ENCODE results near the gene WDR43.

The WDR43 gene

DNA sequence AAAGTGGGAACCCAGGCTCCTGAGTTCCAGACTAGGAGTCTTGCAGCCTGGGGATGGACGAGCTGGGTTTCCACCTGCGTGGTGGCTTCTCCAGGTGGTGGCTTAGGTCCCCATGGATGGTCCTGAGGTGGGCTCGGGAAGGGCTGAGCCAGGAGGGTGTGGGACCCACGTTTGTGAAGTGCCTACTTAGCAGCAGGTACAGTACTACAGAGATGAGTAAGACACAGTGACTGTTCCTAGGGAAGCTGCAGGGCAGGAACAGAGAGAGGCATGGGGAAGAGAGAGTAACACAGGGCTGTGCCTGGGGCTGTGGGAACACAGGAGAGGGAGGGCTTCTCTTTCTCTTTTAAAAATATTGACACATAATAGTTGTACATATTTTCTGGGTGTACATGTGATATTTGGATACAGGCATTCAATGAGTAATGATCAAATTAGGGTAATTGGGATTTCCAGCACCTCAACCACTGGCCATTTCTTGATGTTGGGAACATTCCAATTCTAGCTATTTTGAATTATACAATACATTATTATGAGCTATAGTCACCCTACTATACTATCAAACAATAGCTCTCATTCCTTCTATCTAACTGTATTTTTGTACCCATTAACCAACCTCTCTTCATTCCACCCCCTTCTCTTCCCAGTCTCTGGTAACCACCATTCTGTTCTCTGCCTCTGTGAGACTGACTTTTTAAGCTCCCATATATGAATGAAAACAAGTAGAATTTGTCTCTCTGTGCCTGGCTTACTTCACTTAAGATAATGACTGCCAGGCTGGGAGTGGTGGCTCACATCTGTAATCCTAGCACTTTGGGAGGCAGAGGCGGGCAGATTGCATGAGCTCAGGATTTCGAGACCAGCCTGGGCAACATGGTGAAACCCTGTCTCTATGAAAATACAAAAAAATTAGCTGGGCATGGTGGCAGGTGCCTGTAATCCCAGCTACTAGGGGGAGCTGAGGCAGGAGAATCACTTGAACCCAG lies 101.6 kb downstream of the WDR43 start:
- no peak for DNase-seq

DNA sequence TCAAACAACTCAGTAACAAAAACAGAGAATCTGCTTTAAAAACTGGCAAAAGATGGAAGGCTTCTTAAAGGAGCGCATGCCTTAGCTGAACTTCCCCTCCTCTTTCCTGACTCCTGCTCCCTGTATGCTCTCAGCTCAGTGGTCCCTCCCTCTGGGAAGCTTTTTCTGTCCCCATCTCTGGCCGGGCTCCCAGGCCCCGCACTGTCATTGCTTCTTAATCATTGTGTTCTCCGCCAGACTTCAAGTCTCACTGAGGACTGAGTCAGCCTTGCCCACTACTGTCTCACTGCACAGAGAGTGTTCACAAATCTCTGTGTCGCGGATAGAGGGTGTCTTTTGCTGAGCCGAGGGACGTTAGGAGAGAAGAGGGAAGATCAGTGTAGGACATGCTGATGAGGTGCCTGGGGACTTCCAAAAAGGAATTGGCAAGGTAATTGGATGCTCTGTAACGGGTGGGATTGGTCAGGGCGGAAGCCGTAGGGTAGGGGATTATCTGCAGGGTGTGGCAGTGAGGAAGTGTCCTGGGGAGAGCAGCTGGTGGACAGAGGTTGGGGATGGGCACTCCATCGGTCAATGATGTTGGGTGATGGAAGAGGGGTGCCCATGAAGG lies 102.9 kb downstream of the WDR43 start:
- DNase-seq: no peak
